ENCODE data around the gene CABP5.

DNA sequence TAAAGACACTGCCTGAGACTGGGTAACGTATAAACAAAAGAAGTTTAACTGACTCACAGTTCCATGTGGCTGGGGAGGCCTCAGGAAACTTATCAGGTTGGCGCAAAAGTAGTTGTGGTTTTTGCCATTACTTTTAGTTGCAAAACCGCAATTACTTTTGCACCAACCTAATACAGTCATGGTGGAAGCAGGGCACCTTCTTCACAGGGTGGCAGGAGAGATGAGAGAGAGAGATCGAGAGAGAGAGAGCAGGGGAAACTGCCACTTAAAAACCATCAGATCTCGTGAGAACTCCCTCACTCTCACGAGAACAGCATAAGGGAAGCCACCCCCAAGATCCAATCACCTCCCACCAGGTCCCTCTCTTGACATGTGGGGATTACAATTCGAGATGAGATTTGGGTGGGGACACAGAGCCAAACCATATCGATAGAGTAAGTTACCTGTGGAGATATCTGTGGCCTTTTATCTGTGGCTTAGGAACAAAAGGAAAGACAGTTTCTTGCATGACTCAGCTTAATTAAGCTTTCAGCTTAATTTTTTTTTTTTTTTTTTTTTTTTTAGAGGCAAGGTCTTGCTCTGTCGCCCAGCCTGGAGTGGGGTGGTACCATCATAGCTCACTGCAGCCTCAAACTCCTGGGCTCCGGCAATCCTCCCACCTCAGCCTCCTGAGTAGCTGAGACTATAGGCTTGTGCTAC lies 7.6 kb upstream of the CABP5 start:
- TF ChIP-seq POLR2A (IDR thresholded peaks at IDR 0.05): no peak
- TF ChIP-seq, protein P1, sequence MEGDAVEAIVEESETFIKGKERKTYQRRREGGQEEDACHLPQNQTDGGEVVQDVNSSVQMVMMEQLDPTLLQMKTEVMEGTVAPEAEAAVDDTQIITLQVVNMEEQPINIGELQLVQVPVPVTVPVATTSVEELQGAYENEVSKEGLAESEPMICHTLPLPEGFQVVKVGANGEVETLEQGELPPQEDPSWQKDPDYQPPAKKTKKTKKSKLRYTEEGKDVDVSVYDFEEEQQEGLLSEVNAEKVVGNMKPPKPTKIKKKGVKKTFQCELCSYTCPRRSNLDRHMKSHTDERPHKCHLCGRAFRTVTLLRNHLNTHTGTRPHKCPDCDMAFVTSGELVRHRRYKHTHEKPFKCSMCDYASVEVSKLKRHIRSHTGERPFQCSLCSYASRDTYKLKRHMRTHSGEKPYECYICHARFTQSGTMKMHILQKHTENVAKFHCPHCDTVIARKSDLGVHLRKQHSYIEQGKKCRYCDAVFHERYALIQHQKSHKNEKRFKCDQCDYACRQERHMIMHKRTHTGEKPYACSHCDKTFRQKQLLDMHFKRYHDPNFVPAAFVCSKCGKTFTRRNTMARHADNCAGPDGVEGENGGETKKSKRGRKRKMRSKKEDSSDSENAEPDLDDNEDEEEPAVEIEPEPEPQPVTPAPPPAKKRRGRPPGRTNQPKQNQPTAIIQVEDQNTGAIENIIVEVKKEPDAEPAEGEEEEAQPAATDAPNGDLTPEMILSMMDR (IDR thresholded peaks at IDR 0.05): no peak

All from heart left ventricle (tissue), 13 donors.